NCI-H2227 (cell line): ENCODE data around the gene SHISA7.
A peak's percentile ranks its signal among the peaks of the same experiment; 100 is the strongest.
"Not testable (repeated sequence)": the region's sequence is repeated elsewhere in the genome, so short reads cannot be mapped to it uniquely, and the experiment has no call there.

Source experiments
- DNase-seq: peaks from one replicate; lab custom pipeline; 2025; ENCODE audit not compliant: unreplicated experiment; lab: John Stamatoyannopoulos, UW

Gene SHISA7

DNA sequence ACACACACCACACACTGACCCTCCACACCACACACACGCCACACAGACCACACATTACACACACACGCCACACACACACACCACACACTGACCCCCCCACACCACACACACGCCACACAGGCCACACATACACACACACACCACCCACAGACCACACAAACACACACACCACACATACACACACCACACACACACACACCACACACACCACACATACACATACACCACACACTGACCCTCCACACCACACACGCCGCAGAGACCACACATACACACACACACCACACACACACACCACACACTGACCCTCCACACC lies 5.0 kb upstream of the SHISA7 start:
- DNase-seq: not testable (repeated sequence)

DNA sequence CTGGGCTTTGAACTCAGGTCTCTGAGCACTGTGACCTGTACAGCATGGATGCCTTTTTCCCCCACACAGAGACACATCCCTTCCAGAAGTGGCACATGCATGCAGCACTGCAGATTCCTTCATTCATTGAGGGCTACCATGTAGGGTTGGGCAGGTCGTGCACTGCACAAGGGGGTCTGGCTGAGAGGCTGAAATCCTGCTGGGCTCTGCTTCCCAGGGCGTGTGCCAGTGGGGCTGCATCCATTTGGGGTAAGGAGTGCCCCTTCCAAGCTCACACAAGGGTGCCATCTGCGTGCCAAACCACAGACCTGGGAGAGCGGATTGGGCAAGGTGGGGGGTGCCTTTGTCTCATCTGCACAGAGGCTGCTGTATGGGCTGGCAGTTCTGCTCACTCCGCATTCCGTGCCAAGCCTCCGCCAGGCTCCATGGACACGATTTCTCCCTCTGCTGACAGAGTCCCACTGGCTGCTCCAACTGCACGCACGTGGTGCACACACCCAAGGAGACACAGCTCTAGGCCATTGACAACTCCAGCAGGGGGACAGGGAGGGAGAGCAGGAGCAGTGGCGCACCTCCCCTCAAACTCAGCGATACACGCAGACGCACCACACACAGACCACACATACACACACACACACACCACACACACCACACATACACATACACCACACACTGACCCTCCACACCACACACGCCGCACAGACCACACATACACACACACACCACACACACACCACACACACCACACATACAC lies 4.5 kb upstream of the SHISA7 start:
- DNase-seq: peak; percentile 81

DNA sequence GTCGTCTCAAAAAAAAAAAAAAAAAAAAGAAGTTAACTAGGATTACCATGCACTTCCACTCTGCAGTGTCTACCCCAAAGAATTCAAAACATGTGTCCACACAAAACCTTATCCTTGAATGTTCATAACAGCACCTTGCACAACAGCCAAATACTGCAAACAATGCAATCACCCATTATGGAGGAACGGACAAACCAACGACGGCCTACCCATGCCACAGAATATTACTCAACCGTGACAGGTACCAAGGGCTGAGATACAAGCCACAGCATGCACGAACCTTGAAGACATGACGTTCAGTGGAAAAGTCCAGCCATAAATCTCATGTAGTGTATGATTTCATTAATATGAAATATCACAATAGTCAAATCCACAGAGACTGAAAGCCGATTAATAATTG lies 3.0 kb upstream of the SHISA7 start:
- DNase-seq: no peak

DNA sequence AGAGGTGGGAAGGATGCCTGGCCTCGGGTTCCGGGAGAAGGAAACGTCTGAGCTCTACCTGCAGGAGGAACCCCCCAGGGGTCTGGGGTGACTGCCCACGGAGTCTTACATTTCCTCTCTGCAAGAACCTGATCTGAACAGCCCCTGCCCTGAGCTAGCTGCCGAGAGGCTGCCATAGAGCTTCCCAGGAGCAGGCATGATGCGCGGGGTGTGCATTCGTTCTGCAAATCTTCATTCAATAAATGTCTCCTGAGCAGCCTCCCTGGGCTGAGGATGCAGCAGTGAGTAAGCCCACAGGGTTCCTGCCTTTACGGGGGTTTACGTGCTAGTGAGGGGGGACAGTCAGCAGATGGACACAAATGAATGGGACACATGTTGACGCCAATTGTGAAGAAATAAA lies 1.5 kb upstream of the SHISA7 start:
- DNase-seq: no peak

DNA sequence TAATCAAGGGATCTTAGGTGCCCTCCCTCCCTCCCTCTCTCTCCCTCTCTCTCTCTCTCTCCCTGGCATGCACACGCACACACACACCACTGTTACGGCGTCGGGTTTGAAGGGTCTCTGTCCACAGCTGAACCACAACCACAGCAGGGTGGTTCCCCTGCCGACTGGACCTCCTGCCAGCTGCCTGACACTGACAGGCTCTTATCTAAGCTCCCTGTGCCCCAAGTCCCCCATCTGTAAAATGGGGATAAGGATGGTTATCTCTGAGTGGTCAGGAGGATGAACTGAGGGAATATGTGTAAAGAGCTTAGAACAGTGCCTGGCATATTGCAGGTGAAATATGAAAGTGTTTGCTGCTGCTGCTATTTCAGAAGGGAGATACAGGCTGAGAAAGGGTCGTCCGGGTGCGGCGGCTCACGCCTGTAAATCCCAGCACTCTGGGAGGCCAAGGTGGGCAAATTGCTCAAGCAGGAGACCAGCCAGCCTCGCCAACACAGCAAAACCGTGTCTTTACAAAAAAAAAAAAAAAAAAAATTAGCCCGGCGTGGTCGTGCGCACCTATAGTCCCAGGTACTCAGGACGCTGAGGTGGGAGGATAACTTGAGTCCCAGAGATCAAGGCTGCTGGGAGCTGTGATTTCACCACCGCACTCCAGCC lies 852 bp upstream of the SHISA7 start:
- DNase-seq: no peak

DNA sequence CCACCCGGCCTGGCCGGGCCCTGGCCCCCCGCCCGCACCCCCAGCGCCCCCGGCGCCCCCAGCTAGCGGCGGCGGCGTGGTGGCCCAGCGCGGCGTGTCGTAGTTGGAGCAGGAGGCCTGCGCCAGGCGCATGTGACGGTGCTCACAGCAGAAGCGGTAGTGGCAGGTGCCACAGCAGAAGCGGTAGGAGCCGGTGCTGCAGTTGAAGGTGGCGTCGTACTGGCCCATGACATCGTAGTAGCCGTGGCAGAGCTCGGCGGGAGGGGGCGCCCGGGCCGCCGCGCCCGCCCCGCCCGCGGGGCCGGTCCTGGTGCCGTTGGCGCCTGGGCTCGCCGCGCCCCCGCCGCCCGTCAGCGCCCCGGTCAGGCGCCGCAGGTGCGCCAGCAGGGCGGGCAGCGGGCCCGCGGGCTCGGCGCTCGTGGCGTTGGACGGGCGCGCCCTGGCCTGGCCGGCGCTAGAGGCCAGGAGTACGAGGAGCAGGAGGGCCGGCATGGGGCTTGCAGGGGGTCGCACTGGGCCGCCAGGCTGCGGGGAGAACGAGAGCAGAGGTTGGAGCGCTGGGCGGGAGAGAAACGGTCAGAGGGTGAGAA lies 633 bp downstream of the SHISA7 start:
- DNase-seq: peak; percentile 73

DNA sequence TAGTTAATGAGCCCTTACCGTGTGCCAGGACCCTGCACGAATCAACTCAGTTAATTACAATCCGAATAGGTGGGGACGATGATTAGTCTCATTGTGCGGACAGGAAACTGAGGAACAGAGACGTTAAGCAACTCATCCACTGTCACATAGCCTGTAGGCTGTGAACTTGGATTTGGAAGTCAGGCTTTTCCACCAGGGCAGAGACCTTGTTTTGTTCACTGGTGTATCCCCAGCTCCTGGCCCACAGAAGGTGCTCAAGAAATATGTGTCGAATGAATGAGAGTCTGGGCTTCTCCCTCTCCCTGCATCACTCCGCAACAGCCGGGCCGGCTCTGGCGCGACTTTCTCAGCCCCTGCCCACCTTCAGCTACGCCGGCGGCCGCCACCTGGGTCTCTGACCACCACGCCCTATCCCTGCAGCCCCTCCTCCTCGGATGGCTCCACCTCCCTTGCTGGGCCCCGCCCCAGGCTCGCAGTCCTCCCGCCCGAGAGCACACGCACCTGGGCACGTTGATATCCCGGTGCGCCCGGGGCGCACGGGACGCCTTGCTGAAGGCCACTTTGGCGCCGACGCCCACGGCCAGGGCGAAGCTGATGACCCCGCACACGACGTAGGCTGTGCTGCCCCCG lies 1.3 kb downstream of the SHISA7 start:
- peak; percentile 85 for DNase-seq

DNA sequence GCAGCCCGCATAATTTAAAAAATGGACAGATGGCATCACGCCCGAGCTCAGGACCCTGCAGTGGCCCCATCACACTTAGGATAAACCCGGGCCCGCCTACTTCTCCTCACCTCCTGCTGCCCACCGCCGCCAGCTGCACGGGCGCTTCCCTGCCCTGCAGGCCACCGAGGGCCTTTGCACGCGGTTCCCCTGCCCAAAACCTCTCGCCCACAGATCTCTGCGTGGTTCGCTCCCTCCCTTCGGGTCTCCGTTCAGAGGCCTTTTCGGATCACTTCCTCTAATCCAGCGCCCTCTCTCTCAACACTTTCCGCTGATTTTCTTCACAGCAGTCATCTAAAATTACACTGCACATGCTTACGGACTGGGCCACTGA lies 1.8 kb downstream of the SHISA7 start:
- peak; percentile 61 for DNase-seq

DNA sequence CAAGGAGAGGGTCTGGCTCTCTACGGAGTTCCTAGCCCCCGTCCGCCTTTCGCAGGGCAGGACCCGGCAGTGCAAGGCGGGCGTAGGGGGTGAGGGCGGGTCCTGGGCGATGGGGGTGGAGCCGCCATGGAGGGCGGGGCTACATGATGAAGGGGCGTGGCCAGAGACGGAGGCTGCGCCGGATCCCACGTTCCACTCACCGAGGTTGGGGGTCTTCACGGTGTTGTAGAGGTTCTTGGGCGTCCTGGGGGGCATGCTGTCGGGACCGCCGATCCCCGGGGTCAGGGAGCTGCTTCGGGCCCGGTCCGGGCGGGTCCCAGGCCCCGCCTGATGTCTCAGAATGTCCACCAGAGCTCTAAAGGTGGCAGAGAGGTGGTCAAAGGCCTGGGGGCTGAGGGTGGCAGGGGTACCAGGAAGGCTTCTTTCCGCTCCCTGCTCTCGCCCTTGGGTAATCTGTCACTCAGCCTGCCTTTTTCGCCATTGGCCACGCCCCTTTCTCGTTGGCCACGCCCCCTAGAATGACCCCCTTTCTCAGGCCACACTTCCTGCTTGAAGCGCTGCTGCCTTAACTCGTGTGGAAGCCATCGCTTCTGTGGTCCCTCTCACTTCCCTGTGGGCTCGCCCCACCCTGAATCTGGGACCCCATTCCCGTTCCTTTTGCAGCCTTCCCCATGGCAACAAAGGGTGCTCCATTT lies 2.5 kb downstream of the SHISA7 start:
- peak; percentile 65 for DNase-seq

DNA sequence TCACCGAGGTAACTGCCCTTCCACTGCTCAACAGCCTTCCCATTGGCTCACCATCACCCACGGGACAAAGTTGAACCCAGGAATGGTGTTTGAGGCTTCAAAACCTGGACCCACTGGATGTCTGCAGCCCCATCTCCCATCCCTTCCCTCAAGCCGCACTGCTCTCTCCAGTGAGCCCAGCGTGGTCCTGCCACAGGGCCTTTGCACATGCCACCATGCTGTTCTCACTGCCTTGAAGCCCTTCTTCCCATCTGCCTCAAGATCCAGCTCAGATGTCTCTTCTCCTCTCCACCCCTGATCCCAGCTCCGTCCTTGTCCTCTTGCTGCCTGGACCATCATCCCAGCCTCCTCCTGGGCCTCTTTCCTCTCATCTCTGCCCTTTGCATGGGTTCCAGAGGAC lies 4.0 kb downstream of the SHISA7 start:
- no peak for DNase-seq

DNA sequence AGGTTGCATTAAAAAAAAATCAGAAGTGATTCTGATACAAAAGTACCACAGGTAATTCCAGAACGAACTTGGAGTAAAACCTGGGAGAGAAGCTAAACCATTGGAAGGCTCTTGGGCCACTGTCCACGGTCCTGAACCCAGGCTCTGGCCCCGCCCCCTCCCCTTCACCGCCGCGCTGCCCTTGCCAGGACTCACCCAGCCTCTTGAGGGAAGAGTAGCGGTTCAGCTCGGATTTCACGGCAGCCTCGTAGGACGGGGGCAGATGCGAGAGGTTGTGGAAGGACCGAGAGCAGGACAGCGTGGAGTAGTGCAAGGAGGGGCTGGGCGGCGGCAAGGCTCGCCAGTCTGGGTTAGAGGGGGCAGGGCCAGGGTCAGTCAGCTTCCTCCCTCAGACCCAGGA lies 5.7 kb downstream of the SHISA7 start:
- DNase-seq: peak; percentile 45

DNA sequence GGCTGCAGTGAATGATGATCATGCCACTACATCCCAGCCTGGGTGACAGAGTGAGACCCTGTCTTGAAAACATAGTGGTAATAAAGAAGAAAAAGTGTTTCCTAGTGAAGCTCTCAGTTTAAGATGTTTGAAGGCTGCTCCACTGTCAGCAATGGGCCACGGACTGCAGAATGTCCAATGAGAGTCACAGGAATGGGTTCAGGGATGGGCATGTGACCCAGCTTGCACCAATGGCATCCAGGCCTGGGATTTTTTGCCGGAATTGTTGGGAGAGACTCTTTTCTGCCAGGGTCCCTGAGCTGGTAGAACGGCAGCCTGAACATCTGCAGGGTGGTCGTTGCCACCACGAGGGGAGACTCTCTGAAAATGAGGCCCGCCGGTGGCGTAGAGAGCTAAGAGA lies 6.3 kb downstream of the SHISA7 start:
- DNase-seq: no peak

DNA sequence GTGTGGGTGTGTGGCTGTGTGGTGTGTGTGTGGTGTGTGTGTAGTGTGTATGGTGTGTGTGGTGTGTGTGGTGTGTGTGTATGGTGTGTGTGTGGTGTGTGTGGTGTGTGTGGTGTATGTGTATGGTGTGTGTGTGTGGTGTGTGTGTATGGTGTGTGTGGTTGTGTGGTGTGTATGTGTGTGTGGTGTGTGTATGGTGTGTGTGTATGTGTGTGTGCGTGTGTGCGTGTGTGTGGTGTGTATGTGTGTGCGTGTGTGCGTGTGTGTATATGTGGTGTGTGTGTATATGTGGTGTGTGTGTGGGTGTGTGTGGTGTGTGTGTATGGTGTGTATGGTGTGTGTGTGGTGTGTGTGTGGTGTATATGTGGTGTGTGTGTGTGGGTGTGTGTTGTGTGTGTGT lies 8.1 kb downstream of the SHISA7 start:
- no peak for DNase-seq

DNA sequence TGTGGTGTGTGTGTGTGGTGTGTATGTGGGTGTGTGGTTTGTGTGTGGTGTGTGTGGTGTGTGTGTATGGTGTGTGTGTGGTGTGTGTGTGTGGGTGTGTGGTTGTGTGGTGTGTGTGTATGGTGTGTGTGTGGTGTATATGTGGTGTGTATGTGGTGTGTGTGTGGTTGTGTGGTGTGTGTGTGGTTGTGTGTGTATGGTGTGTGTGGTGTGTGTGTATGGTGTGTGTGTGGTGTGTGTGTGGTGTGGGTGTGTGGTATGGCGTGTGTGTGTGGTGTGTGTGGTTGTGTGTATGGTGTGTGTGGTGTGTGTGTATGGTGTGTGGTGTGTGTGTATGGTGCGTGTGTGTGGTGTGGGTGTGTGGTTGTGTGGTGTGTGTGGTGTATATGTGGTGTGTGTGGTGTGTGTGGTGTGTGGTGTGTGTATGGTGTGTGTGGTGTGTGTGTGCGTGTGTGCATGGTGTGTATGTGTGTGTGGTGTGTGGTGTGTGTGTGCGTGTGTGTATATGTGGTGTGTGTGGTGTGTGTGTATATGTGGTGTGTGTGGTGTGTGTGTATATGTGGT lies 8.7 kb downstream of the SHISA7 start:
- DNase-seq: no peak

DNA sequence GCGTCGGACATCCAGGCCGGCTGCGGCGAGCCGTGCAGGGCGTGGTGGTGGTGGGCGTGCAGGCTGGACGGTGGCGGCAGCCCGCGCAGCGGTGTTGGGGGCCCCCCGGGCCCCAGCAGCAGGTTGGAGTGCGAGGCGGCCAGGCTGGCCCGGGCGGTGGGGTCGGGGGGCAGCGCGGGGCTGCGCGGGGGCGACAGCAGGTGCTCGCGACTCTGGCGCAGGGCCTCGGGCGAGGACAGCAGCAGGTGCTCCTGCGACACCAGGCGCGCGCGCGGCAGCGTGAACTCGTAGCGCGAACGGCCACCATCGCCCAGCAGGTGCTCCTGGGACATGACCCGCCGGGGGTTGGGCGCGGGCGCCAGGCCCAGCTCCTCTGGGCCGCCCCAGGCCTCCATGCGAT lies 9.8 kb downstream of the SHISA7 start:
- DNase-seq: no peak

DNA sequence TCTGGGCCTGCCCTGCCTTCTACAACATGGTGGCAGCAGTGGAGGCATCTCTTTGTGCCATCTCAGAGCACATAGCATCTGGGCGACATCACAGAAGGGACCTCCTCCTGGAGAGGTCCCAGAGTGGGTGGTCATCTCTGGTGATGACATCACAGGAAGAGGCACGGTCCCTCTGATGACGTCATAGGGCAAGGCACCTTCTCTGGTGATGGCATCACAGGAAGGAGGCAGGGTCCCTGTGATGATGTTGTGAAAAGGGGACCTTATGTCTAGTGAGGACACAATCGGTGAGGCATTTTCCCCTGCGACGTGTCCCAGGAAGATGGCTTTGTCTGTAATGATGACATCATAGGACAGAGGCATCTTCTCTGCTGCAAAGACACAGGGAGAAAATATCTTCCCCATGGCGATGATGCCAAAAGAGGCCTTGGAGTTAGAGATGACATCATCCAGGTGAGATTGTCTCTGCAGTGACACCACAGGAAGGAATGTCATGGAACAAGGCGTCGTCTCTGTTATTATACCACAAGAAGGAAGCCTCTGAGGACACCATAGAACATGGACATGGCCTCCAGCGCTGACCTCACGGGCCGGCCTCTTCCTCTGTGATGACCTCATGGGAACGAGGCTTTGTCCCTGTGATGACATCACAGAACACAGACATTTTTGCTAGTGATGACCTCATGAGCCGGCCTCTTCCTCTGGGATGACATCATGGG lies 10.7 kb downstream of the SHISA7 start:
- DNase-seq: no peak

DNA sequence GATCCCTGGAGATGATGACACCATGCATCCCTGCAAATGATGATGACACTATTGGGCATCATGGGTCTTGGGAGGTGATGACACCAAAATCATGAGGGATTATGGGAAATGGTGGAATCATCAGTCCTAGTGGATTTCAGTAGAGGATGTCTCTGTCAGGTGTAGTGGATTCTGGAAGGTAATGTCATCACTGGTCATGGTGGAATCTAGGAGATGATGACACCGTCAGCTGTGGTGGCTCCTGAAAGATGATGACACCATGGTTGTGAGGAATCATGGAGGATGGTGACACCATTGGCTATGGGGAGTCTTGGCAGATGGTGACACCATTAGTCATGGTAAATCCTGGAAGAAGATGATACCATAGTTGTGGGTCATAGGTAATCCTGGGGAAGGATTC lies 11.9 kb downstream of the SHISA7 start:
- DNase-seq: no peak

DNA sequence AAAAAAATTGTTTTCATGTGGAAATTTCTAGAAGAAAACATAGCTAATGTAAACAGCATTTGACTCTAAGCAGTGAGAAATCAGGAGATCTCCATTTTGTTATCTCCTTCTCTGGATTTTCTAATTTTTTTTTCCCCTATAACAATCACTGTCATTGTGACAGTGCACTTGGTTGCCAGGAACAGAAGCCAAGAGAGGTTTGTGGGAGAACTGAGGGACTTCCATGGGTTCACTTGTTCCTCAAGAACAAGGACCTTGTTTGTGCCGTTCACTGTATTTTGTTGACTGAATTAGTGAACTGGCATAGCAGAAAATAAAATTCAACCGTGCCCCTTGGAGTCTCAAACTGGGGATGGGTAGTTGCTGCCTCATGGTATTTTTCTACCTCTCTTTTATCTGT lies 17.1 kb downstream of the SHISA7 start:
- DNase-seq: no peak

DNA sequence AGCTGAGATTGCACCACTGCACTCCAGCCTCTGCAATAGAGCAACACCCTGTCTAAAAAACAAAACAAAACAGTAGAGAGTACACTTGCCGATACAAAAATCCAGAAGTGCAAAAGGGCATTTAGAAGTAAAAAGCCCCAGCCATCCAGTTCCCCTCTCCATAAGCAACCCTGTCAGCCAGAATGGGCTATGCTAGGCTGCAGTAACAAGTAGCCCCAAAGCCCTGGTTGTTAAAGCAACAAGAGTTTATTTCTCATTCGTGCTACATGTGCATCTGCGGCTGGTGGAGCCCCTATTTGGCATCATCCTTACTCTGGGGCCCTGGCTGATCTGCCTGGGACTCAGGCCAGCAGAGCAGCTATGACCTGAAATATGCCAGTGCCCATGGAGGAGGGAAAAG lies 18.6 kb downstream of the SHISA7 start:
- DNase-seq: no peak

DNA sequence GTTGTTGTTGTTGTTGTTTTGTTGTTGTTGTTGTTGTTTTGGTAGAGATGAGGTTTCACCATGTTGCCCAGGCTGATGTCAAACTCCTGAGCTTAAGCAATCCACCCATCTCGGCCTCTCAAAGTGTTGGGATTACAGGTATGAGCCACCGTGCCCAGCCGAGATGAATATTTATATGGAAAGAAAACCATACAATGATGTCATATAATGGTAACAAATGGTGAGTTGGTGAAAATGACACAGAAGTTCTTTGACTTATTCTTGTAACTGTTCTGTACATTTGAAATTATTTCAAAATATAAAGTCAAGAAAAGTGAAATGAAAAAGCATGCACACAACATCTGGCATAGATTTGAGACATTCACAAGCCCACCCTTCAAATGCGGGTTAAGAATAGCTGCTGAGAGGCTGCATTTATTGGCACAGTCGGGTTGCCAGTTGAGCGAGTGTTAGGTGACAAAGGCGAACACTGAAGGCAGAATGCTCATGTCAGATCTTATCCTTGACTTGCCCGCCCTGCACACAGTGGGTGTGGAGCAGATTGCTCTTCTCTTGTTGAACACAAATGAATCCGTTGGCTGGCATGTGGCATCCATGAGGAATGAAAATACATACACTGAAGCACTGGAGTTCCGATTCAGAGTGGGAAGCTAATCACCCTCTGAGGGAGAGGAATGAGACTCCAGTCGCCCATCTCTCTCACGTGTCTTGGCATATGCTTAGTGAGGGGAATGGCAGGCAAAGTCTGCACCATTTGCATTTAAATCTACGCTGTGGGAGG lies 19.7 kb downstream of the SHISA7 start:
- peak; percentile 65 for DNase-seq
